GM12864 (cell line): ENCODE results near the gene E2F4.
A peak's percentile ranks its signal among the peaks of the same experiment; 100 is the strongest.

ENCODE experiments used
- DNase-seq: peaks from one replicate; pipeline ENCODE4 v3.0.0-alpha.2; 2011; ENCODE audit warnings: low read depth
- H3K4me3 ChIP-seq: 2 replicates; pipeline ENCODE4 v1.5.1; 2011; ENCODE audit warnings: mild to moderate bottlenecking, low read depth, low read length, control low read depth
- TF ChIP-seq, protein P1 (sequence below): IDR thresholded peaks from 2 replicates; pipeline ENCODE4 v1.5.1; 2011; ENCODE audit warnings: low read depth, mild to moderate bottlenecking, moderate library complexity, low read length, control low read depth, inconsistent platforms; ENCODE audit errors: missing control alignments

E2F4 gene

DNA sequence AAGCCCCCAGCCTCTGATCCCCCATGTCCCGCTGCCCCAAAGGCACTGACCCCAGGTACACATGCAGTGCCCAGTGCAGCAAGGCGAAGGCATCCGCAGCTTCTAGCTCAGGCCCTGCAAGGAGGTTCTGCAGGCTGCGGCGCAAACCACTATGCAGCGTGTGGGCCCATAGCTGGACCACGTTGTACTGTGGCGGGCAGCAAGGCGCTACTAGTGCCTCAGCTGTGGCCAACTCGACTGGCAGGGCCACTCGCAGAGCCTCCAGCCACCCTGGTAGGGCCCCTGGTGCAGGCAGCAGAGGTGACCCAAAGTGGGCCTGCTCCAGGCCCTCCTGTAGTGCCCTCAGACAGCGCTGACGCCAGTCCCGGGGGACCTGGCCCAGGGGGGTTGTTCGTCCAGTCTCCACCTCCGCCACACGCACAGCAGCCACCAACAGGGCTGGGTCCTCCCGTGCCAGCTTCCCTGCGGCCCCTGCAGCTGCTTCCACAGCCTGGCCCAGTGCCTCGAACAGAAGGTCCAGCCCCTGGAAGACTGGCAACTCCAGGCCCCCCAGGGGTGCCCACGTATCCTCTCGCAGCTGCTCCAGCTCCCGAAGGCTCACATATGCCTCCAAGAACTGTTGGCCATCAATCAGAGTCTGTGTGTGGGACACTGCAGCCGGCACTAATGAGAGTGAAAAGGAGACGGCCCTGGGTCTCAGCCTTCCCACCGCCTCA, 4.6 kb upstream of the E2F4 start:
- DNase-seq, result no peak
- H3K4me3 ChIP-seq, result no peak overlapping the region
- TF ChIP-seq, protein P1, sequence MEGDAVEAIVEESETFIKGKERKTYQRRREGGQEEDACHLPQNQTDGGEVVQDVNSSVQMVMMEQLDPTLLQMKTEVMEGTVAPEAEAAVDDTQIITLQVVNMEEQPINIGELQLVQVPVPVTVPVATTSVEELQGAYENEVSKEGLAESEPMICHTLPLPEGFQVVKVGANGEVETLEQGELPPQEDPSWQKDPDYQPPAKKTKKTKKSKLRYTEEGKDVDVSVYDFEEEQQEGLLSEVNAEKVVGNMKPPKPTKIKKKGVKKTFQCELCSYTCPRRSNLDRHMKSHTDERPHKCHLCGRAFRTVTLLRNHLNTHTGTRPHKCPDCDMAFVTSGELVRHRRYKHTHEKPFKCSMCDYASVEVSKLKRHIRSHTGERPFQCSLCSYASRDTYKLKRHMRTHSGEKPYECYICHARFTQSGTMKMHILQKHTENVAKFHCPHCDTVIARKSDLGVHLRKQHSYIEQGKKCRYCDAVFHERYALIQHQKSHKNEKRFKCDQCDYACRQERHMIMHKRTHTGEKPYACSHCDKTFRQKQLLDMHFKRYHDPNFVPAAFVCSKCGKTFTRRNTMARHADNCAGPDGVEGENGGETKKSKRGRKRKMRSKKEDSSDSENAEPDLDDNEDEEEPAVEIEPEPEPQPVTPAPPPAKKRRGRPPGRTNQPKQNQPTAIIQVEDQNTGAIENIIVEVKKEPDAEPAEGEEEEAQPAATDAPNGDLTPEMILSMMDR, result no peak

DNA sequence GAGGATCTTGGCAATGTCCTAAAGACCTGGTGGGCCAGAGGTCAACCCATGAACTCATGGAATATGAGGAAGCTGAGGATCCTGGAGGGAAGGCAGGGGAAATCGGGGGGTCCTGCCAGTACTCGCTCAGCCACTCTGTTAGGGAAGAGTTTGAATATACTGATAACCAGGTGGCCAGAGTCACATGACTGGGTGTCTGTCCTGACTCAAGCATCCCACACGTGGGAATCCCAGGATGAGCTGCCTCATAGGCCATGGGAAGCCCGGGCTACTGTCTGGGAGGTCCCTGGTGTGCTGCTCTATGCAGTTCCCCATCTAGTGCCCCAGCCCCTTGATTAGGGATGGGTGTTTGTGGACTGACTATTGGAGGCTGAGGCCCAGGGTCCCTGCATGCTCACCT, 3.6 kb upstream of the E2F4 start:
- no peak for DNase-seq
- H3K4me3 ChIP-seq, result no peak overlapping the region
- TF ChIP-seq, protein P1, result no peak

DNA sequence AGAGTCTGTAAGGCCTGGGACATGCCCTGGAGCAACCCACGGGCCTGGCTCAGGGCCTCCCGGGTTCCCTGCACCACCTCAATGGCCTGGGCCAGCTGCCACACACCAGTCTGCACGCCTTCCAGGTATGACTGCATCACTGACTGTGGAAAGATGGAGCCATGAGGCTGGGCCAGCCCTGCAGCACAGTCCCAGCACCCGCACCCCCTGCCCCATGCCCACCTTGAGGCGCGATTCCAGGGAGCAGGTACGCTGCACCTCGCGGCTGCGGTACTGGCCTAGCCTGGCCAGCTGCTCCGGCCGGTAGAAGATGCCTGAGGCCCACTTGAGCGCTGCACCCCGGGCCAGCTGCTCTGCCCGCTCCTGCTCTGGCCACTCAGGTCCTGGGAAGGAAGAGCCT, 3.2 kb upstream of the E2F4 start:
- TF ChIP-seq, protein P1, result no peak
- no peak overlapping the region for H3K4me3 ChIP-seq
- no peak for DNase-seq

DNA sequence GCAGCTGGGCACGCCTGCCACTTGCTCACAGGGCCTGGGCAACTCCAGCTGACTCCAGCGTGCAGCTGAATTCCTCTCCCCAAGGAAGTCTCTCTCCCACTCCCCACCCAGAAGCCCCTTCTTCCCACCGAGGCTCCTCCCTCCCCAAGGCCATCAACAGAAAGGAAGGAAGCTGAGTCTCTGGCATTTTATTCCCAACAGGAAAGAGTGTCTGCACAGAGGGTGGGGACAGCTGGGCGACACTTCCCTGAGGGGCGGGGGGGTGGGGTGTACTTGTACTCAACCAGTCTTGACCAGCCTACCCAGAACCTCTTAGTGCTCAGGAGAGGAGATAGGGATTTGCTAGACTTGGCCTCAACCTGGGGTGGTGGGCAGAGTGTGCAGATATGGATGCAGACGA, 1.9 kb upstream of the E2F4 start, which contains the start of gene EXOC3L1:
Gene EXOC3L1 (minus strand): TSS at position 96 of the 400 bp plus-strand sequence. CDS start 460 bp downstream, outside the sequence.
- no peak within 1 kb of the TSS for H3K4me3 ChIP-seq
- DNase-seq, result no peak
- TF ChIP-seq, protein P1, result no peak

DNA sequence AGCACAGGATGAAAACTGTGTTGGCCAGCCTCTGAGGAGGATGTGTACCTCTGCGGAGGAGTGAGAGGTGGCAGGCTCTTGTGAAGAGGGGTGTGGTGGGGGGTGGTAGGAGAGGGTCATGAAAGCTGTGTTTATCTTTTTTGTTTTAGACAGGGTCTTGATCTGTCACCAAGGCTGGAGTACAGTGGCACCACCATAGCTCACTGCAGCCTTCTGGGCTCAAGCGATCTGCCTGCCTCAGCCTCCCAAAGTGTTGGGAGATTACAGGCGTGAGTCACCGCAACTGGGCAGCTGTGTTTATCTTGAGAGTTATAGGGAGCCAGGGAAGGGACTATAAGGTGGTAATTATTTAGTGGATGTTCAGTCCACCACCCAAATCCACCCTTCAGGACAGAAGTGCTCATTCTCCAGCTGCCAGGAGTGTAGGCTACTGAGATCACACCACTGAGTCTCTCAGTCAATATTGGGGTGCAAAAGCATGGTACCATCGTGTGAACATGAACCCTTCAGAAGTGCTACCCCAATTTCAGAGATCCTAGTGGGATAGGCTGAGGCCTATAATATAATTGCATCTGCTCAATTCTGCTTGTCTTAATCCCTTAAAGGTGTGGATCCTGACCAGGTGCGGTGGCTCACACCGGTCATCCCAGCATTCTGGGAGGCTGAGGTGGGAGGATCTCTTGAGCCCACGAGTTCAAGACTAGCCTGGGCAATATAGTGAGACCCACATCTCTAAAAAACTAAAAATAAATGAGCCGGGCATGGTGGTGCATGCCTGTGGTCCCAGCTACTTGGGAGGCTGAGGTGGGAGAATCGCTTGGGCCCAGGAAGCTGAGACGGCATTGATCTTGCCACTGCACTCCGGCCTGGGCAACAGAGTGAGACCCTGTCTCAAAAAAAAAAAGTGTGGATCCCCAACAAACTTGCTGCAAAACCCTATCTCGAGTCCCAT, 1.2 kb upstream of the E2F4 start:
- TF ChIP-seq, protein P1, result no peak
- H3K4me3 ChIP-seq, result no peak overlapping the region
- no peak for DNase-seq

DNA sequence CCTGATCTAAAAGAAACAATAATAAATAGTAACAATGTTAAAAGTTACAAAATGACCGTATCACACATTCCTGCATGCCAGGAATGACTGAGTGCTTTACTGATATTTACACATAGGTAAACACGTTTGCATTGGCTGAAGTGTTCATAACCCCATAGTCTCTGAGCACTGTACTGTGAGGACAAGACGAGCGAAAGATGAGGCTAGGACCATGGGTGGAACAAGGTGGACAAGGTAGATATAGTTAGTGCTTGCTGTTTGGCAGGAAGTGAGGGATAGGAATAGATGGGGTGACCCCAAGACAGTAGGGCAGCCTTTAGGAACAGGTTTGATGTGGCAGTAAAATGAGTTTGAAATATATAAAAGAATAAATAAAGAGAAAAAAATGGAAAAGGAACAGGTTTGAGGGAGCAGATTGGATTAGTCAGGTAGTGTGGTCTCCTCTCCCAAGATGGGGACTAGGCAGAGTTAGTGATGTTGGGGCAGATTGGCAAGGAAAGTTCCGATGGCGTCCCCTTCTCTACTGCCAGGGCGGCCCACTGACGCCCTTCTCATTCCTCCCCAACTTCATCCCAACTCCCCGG, 452 bp upstream of the E2F4 start:
- peak overlapping the region; percentile 84 for H3K4me3 ChIP-seq
- DNase-seq, result no peak
- TF ChIP-seq, protein P1, result no peak
